Activated T-helper 9 cell treated with anti-CD3 and anti-CD28 coated beads, Interleukin-2, amount 50 U/mL, for 16 hours (primary cell): ENCODE results near the gene YWHAQ.
"Not testable (repeated sequence)": the region's sequence is repeated elsewhere in the genome, so short reads cannot be mapped to it uniquely, and the experiment has no call there.

Source experiments
- DNase-seq: peaks from one replicate; pipeline ENCODE4 v3.0.0-alpha.2; 2020; ENCODE audit warnings: low read depth

YWHAQ gene

GRCh38 chr2:9594366-9595054 lies 36.3 kb downstream of the YWHAQ start:
- no peak for DNase-seq

- DNase-seq: no peak
Measured at GRCh38 chr2:9593925-9594324, 36.9 kb downstream of the YWHAQ start.

GRCh38 chr2:9592699-9593098 lies 38.1 kb downstream of the YWHAQ start:
- DNase-seq: no peak

- DNase-seq: no peak
Measured at GRCh38 chr2:9590641-9591040, 40.2 kb downstream of the YWHAQ start.

- DNase-seq: no peak
Measured at GRCh38 chr2:9586465-9586864, 44.3 kb downstream of the YWHAQ start.

GRCh38 chr2:9585486-9585885 lies 45.3 kb downstream of the YWHAQ start:
- no peak for DNase-seq

GRCh38 chr2:9584902-9585301 lies 45.9 kb downstream of the YWHAQ start:
- not testable (repeated sequence) for DNase-seq

- DNase-seq: no peak
Measured at GRCh38 chr2:9582624-9583023, 48.2 kb downstream of the YWHAQ start.

- no peak for DNase-seq
Measured at GRCh38 chr2:9578467-9579235, 52.1 kb downstream of the YWHAQ start.

- no peak for DNase-seq
Measured at GRCh38 chr2:9574331-9574730, 56.5 kb downstream of the YWHAQ start.

- no peak for DNase-seq
Measured at GRCh38 chr2:9573840-9574239, 57.0 kb downstream of the YWHAQ start.

- no peak for DNase-seq
Measured at GRCh38 chr2:9573013-9573720, 57.6 kb downstream of the YWHAQ start.

GRCh38 chr2:9570182-9571060 lies 60.4 kb downstream of the YWHAQ start:
- DNase-seq: no peak

GRCh38 chr2:9565436-9566153 lies 65.2 kb downstream of the YWHAQ start:
- no peak for DNase-seq

GRCh38 chr2:9560628-9561027 lies 70.2 kb downstream of the YWHAQ start:
- no peak for DNase-seq

- DNase-seq: no peak
Measured at GRCh38 chr2:9558948-9559381, 71.8 kb downstream of the YWHAQ start.

- no peak for DNase-seq
Measured at GRCh38 chr2:9556121-9556743, 74.6 kb downstream of the YWHAQ start.

- DNase-seq: peak; percentile 81
Measured at GRCh38 chr2:9555297-9556120, 75.3 kb downstream of the YWHAQ start, which contains the start of gene ADAM17. Gene ADAM17, minus strand, starts transcription at chr2:9555830. Its CDS starts 225 bp downstream, at chr2:9555605.

GRCh38 chr2:9554921-9555296 lies 75.9 kb downstream of the YWHAQ start:
- peak; percentile 5 for DNase-seq
